Measurements from ENCODE around the gene NUTF2. TPM values are rescaled to one million over a fixed set of nuclear protein-coding genes. Genes with fewer than 3 reads are reported as not detected.
"Not testable (repeated sequence)": the region's sequence is repeated elsewhere in the genome, so short reads cannot be mapped to it uniquely, and the experiment has no call there.

Gene NUTF2
- total and polyA plus RNA-seq, 4 donors, result 49.7 to 164 (median 101) TPM

DNA sequence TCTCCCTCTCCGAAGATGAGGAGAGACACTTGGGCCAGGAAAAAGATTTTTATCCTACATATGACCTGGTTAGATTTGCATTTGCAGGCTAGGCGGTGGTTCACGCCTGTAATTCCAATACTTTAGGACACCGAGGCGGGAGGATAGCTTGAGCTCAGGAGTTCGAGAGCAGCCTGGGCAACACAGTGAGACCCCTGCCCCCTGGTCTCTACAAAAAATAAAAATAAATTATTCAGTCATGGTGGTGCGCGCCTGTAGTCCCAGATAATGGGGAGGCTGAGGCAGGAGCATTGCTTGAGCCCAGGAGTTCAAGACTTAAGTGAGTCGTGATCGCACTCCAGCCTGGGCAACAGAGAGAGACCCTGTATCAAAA is 12.5 kb upstream of the NUTF2 start:
- H3K4me3 ChIP-seq, result no peak overlapping the region
- peak overlapping the region in 1 of 2 donors; percentile 75 for H3K9ac ChIP-seq (ENCODE audit: insufficient read depth in 1 of 2, low read length in 2 of 2)
- peaks cover 12 to 27% (median 18%) of the 10 kb centered on the region in 4 donors for H3K36me3 ChIP-seq (ENCODE audit: control insufficient read depth in 4 of 4, insufficient read depth in 4 of 4, low read length in 4 of 4)
- no peaks in the 10 kb centered on the region for H3K27me3 ChIP-seq (ENCODE audit: control insufficient read depth in 3 of 3, insufficient read depth in 3 of 3, low read length in 2 of 3)
- no peak for ATAC-seq (ENCODE audit: insufficient read depth, low FRiP score)
- no peak for DNase-seq
- TF ChIP-seq, protein P1, sequence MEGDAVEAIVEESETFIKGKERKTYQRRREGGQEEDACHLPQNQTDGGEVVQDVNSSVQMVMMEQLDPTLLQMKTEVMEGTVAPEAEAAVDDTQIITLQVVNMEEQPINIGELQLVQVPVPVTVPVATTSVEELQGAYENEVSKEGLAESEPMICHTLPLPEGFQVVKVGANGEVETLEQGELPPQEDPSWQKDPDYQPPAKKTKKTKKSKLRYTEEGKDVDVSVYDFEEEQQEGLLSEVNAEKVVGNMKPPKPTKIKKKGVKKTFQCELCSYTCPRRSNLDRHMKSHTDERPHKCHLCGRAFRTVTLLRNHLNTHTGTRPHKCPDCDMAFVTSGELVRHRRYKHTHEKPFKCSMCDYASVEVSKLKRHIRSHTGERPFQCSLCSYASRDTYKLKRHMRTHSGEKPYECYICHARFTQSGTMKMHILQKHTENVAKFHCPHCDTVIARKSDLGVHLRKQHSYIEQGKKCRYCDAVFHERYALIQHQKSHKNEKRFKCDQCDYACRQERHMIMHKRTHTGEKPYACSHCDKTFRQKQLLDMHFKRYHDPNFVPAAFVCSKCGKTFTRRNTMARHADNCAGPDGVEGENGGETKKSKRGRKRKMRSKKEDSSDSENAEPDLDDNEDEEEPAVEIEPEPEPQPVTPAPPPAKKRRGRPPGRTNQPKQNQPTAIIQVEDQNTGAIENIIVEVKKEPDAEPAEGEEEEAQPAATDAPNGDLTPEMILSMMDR (IDR thresholded peaks at IDR 0.05; ENCODE audit: control extremely low read depth, extremely low read depth), result no peak
- H3K4me1 ChIP-seq (ENCODE audit: control insufficient read depth in 5 of 5, insufficient read depth in 5 of 5, low read length in 5 of 5), result peaks cover 0 to 18% (median 4%) of the 10 kb centered on the region in 5 donors
- H3K9me3 ChIP-seq (ENCODE audit: control insufficient read depth in 4 of 4, insufficient read depth in 3 of 4, low read length in 3 of 4), result no peaks in the 10 kb centered on the region
- 85 to 88% methylated on average over 10 of the region's 10 CpGs for WGBS, 2 donors
- H3K27ac ChIP-seq (ENCODE audit: low read depth in 1 of 2, low read length in 1 of 2), result peak overlapping the region in 1 of 2 donors; percentile 24

DNA sequence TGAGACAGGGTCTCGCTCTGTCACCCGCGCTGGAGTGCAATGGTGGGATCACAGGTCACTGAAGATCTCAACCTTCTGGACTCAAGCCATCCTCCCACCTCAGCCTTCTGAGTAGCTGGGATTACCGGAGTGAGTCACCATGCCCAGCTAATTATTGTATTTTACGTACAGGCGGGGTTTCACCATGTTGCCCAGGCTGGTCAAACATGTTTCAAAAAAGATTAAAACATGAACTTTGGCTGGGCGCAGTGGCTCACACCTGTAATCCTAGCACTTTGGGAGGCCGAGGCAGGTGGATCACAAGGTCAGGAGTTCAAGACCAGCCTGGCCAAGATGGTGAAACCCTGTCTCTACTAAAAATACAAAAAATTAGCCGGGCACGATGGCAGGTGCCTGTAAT is 9.5 kb upstream of the NUTF2 start:
- H3K9ac ChIP-seq (ENCODE audit: insufficient read depth in 1 of 2, low read length in 2 of 2); H3K27me3 ChIP-seq (ENCODE audit: control insufficient read depth in 3 of 3, insufficient read depth in 3 of 3, low read length in 2 of 3); H3K27ac ChIP-seq (ENCODE audit: low read depth in 1 of 2, low read length in 1 of 2); H3K4me3 ChIP-seq; H3K36me3 ChIP-seq (ENCODE audit: control insufficient read depth in 4 of 4, insufficient read depth in 4 of 4, low read length in 4 of 4); H3K9me3 ChIP-seq (ENCODE audit: control insufficient read depth in 4 of 4, insufficient read depth in 3 of 4, low read length in 3 of 4); ATAC-seq (ENCODE audit: insufficient read depth, low FRiP score); DNase-seq: not testable (repeated sequence)
- peaks cover 0 to 19% (median 4%) of the 10 kb centered on the region in 5 donors for H3K4me1 ChIP-seq (ENCODE audit: control insufficient read depth in 5 of 5, insufficient read depth in 5 of 5, low read length in 5 of 5)
- WGBS, 2 donors, result 92 to 93% methylated on average over 10 of the region's 10 CpGs

DNA sequence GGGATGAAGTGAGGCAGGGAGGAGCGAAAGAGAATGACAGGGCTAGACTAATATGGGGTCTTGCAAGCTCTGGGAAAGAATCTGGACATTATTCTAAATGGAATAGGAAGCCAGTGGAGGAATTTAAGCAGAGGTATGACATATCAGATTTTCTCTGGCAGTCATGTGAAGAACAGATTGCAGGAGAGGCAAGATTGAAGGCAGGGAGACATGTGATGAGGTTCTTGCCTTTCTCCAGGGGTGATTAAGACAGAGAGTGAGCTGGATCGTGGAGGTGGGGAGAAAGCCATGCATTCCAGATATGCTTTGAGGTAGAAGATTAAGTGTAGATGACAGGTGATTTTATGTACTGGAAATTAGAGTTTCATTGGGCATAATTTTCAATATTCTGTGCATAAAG is 8.9 kb upstream of the NUTF2 start:
- H3K36me3 ChIP-seq (ENCODE audit: control insufficient read depth in 4 of 4, insufficient read depth in 4 of 4, low read length in 4 of 4), result peaks cover 0 to 2% (median 0%) of the 10 kb centered on the region in 4 donors
- TF ChIP-seq, protein P1 (IDR thresholded peaks at IDR 0.05; ENCODE audit: control extremely low read depth, extremely low read depth), result no peak
- H3K9ac ChIP-seq (ENCODE audit: insufficient read depth in 1 of 2, low read length in 2 of 2), result no peak overlapping the region
- DNase-seq (no peak), ATAC-seq (ENCODE audit: insufficient read depth, low FRiP score) (no peak)
- H3K4me3 ChIP-seq, result no peak overlapping the region
- WGBS, 2 donors, result 86 to 90% methylated on average over 2 of the region's 2 CpGs
- H3K9me3 ChIP-seq (ENCODE audit: control insufficient read depth in 4 of 4, insufficient read depth in 3 of 4, low read length in 3 of 4), result no peaks in the 10 kb centered on the region
- H3K4me1 ChIP-seq (ENCODE audit: control insufficient read depth in 5 of 5, insufficient read depth in 5 of 5, low read length in 5 of 5), result peaks cover 0 to 13% (median 2%) of the 10 kb centered on the region in 5 donors
- no peaks in the 10 kb centered on the region for H3K27me3 ChIP-seq (ENCODE audit: control insufficient read depth in 3 of 3, insufficient read depth in 3 of 3, low read length in 2 of 3)
- H3K27ac ChIP-seq (ENCODE audit: low read depth in 1 of 2, low read length in 1 of 2), result no peak overlapping the region

DNA sequence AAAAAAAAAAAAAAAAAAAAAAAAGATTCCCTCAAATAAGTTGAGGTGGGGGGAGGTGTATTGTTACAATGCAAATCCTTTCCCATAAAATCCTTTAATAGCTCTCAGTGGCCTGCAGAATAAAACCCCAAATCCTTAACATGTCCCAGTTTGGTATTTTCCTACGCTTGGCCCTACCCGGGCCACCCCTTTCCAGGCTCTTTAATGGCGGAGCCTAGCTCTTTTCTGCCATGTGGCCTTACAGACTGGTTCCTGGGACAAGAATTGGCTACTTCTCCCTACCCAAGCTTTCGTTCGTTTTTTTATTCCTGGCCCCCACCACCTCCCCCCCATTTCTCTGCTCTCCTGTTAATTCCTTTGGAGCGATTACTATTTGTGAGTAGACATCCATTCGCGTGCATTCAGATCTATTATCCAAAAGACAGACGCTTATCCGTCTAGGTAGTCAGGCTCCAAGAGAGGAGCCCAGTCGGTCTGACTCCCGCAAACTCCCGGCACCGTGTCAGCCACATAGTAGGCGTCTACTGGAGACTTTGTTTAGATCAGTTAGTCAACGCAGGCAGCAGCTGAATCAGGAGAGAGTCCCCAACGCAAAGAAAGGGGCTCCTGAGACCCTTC is 5.4 kb upstream of the NUTF2 start:
- 52 to 68% methylated on average over 17 of the region's 17 CpGs for WGBS, 2 donors
- DNase-seq (no peak), ATAC-seq (ENCODE audit: insufficient read depth, low FRiP score) (no peak)
- Histone ChIP-seq H3K9ac (ENCODE audit: insufficient read depth in 1 of 2, low read length in 2 of 2) (peak overlapping the region in 1 of 2 donors; percentile 52), H3K4me3 (no peak overlapping the region), H3K27me3 (ENCODE audit: control insufficient read depth in 3 of 3, insufficient read depth in 3 of 3, low read length in 2 of 3) (no peaks in the 10 kb centered on the region), H3K4me1 (ENCODE audit: control insufficient read depth in 5 of 5, insufficient read depth in 5 of 5, low read length in 5 of 5) (peaks cover 14 to 35% (median 17%) of the 10 kb centered on the region in 5 donors), H3K36me3 (ENCODE audit: control insufficient read depth in 4 of 4, insufficient read depth in 4 of 4, low read length in 4 of 4) (peaks cover 0 to 6% (median 1%) of the 10 kb centered on the region in 4 donors), H3K27ac (ENCODE audit: low read depth in 1 of 2, low read length in 1 of 2) (peak overlapping the region; percentile 95 to 97), H3K9me3 (ENCODE audit: control insufficient read depth in 4 of 4, insufficient read depth in 3 of 4, low read length in 3 of 4) (no peaks in the 10 kb centered on the region)
- TF ChIP-seq, protein P1 (IDR thresholded peaks at IDR 0.05; ENCODE audit: control extremely low read depth, extremely low read depth), result no peak

Data from lung (tissue), 12 donors.